HG03520 (cell line): ENCODE results near the gene DNAJC30.
"Not testable (repeated sequence)": the region's sequence is repeated elsewhere in the genome, so short reads cannot be mapped to it uniquely, and the experiment has no call there.

ENCODE experiments used
- ATAC-seq: cut with Tn5 transposase; IDR thresholded peaks from one replicate; pipeline ENCODE4 v1.9.1; 2021; ENCODE audit warnings: mild to moderate bottlenecking, moderate library complexity; ENCODE audit not compliant: unreplicated experiment

Gene DNAJC30

DNA sequence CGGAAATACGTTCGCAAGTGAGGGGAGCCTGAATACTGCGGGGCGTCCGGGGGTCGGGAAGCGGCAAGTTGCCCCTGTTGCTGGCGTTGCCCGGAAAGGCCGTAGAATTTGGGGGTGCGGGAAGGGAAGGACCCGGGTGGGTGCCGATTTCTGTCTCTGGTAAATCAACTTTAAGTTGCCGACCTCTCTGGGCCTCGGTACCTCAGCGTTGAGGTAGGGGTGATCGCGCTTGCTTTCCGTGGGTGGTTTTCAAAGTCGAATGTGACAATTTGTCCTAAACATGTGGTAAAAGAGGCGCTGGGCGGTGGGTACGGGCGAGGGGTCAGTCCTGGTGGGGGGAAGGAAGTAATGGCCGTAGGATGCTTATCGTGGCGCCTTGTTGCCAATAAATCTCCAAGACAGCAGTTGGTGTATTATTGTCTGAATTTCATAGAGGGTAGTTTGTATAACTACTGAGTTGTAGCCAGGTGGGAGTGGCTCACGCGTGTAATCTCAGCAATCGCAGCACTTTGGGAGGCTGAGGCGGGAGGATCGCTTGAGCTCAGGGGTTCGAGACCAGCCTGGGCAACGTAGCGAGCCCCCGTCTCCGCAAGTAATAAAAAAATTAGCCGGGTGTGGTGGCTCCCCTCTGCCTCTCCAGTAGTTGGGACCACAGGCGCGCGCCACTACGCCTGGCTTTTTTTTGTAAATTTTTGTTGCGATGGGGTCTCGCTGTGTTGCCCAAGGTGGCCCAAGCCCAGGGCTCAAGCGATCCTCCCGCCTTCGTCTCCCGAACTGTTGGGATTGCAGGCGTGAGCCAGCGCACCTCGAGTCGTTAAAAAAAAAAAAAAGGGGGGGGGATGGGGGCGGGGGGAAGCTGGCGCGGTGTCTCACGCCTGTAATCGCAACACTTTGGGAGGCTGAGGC lies 788 bp upstream of the DNAJC30 start:
- no peak for ATAC-seq

GRCh38 chr7:73682745-73683055 lies 553 bp downstream of the DNAJC30 start:
- ATAC-seq = no peak

DNA sequence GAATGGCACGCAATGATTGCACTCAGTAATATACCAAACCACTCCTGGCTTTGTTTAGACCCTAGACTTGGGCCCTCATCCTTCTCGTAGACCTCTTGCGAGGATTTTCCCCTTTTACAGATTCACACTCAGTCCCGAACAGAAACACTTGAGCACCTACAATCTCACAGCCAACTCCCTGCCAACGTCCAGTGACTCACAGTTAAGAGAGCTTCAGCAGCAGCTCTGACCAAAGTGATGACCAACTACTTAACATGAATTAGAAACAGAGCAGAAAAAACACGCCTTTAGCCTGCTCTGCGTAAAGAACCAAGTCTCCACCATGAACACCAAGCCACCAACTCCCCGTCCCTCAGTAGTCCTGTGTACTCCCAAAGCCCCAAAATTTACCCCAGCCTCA lies 2.2 kb downstream of the DNAJC30 start:
- no peak for ATAC-seq

- ATAC-seq = no peak
Observed at GRCh38 chr7:73680501-73680900, 2.8 kb downstream of the DNAJC30 start.

DNA sequence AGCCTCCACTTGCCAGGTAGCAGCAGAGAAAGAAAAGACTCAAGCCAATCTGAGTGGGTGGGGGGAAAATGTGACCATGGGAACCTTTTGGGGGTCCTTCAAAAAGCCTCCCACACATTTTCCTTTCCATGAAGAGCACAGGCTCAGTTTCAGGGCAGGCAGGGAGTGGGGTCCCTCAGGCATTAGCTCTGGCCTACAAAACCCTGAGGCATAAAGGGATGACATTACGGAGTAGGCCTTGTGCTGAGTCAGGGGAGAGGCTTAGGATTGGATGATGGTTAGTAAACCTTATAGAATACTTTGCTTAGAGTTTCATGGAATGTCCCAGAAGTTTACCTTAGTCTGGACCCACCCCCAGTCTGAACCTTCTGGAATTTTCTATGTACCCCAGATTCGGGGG lies 3.5 kb downstream of the DNAJC30 start:
- ATAC-seq = no peak

GRCh38 chr7:73678862-73679261 lies 4.4 kb downstream of the DNAJC30 start:
- ATAC-seq = no peak

GRCh38 chr7:73676062-73676461 lies 7.2 kb downstream of the DNAJC30 start:
- not testable (repeated sequence) for ATAC-seq

GRCh38 chr7:73674468-73675124 lies 8.7 kb downstream of the DNAJC30 start:
- ATAC-seq = no peak

DNA sequence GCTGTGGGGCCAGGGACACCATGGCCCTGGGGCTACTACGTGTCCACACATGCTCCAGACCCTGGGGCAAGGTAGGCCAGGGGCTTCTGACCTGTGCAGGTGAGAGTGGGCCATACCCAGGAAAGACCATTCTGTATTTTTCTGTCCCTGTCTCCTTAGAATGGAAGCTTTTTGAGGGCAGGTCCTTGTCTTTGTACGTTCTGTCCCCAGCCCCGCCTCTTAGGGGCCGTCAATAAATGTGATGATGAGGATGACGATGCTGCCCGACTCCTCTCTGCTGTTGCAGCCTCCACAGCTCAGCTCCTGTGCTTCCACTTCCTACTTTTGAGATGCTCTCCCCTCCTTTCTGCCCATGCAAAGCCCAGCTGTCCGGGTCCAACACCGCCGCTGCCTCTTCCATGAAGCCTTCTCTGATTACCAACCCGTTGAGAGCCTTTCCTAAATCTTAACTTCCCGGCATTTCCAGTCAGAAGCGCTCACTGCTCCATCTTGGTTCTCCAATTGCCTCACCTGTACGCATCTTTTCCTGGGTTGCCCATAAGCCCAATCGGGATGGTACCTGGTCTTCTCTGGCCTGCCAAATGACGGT lies 11.3 kb downstream of the DNAJC30 start:
- no peak for ATAC-seq

GRCh38 chr7:73671322-73671661 lies 12.0 kb downstream of the DNAJC30 start:
- ATAC-seq = no peak

DNA sequence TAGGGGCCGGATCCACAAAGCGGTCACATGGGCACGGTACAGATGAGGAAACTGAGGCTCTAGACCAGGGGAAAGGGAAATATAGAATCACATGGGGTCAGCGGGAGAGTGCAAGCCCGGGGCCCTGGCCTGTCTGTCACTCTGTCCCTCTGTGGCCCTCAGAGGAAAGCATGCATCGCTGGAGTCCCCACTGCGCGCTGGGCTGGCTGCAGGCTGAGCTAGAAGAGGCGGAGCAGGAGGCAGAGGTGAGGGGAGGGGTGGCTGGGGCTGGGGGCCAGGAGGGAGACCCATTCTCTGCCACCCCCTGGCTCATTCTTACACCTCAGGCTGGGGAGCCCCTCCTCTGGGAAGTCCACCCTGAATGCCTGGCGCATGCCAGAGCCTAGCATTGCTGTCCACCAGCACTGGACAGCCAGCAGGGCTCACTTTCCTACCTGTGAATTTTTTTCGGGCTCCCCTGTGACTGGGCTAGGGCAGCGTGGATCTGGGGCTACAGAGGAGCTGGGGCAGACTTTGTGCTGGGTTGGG lies 13.3 kb downstream of the DNAJC30 start:
- ATAC-seq = no peak

GRCh38 chr7:73669288-73669701 lies 14.0 kb downstream of the DNAJC30 start:
- ATAC-seq = no peak

- ATAC-seq = no peak
Observed at GRCh38 chr7:73668886-73669230, 14.4 kb downstream of the DNAJC30 start.

DNA sequence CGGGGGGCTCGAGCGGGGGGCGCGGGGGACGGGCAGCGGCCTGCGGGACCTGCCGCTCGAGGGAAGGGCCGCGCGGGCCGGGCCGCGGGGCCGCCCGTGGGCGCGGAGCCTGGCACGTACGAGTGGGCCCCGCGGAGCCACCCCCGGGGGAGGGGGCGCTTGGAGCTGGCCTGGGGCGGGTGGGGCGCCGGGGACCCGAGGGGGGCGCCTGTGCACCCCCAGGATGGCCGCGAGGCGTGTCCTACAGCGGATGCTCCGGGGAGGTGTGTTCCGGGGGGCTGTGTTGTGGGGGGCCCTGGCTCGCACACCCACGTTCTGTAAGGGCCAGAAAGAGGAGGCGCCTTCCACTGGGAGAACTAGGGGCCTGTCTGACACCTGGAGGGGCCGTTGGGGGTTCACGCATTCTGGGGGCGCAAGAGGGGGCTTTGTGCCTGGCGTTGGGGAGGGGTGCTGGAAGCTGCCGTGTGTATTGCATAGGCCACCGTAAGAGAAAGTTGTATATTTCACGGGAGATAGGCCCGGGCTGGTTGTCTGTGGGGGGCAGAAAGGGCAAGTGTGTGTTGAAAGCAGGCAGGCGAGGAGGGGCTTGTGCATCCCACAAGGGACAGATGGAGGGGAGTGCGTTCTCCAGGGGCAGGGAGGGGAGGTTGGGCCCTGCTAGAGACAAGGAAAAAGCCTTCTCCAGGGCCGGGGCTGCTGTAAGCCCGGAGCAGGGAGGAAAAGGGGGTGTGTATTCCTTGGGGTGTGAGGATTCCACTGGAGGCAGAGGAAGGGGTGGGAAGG lies 15.0 kb downstream of the DNAJC30 start:
- no peak for ATAC-seq

DNA sequence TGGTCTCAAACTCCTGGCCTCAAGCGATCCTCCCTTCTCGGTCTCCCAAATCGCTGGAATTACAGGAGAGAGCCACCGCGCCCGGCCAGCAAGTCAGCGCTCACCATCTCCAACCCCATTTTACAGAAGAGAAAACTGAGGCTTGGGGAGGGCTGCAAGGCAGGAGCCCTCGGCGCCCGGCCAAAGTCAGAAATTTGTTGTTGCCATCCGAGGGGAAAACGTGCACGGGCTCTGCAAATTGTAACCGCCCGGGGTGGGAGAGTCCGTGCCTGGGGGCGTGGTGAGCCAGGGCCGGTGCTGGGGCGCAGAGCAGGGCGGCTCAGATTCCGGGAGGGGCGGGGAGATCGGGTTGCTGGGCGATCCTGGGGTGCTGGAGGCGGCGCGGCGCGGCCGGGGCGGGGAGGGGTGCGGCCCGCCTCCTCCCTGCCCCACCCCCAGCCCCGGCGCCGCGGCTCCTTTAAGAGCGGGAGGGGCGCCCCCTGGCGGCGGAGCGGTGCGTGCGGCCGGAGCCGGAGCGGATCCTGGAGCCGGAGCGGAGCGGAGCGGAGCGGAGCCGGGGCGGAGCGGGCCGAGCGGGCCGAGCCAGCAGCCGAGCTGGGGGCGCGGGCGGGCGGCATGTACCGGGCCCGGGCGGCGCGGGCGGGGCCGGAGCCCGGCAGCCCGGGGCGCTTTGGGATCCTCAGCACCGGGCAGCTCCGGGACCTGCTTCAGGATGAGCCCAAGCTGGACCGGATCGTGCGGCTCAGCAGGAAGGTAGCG lies 15.7 kb downstream of the DNAJC30 start, which contains the start of gene VPS37D:
Gene VPS37D, plus strand, starts transcription at position 488 of the 759 bp plus-strand sequence. Its CDS starts 128 bp downstream, at position 616.
- ATAC-seq = peak; percentile 87

- ATAC-seq = no peak
Observed at GRCh38 chr7:73663033-73663432, 20.2 kb downstream of the DNAJC30 start.

DNA sequence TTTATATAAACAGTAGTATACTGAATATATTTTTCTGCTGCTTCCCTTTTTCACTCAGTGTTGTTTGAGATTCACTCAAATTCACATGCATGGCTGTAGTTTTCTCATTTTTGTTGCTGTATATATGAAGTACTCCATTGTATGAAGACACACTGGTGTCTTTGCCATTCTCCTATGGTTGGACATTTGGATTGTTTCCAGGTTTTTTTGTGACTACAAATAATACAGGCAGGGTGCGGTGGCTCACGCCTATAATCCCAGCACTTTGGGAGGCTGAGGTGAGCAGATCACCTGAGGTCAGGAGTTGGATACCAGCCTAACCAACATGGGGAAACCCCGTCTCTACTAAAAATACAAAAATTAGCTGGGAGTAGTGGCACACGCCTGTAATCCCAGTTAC lies 22.7 kb downstream of the DNAJC30 start:
- ATAC-seq = not testable (repeated sequence)

DNA sequence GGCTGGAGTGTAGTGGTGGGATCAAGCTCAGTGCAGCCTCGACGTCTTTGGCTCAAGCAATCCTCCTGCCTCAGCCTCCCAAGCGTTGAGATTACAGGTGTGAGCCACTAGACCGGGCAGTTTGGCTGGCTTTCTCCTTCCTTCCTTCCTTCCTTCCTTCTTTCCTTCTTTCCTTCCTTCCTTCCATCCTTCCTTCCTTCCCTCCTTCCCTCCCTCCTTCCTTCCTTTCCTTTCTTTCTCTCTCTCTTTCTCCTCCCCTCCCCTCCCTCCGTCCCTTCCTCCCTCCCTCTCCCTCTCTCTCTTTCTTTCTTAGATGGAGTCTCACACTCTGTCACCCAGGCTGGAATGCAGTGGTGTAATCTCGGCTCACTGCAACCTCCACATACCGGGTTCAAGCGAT lies 23.3 kb downstream of the DNAJC30 start:
- no peak for ATAC-seq

GRCh38 chr7:73655309-73655708 lies 27.9 kb downstream of the DNAJC30 start:
- ATAC-seq = not testable (repeated sequence)

DNA sequence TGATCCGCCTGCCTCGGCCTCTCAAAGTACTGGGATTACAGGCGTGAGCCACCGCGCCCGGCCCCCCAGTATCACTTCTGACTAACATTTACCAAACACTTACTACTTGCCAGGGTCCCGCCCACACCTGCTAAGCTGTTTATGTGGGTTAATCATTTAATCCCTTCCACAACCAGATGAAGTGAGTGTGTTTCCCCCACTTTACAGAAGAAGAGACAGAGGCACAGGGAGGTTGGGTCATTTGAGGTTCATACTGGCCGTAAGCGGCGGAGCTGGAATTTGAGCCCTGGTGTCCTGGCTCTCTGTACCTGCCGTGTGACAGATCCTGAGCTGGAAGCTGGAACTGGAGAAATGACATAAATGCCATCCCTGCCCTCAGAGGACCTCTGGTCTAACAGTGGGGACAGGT lies 30.7 kb downstream of the DNAJC30 start:
- no peak for ATAC-seq
